ENCODE results near the gene THSD7A. TPM values are rescaled to one million over a fixed set of nuclear protein-coding genes. Genes with fewer than 3 reads are reported as not detected.

THSD7A gene
- total and polyA plus RNA-seq, 10 of the 15 experiments (the other 5 are each of a cell fraction or from before 2014, with no cell fraction given) = 0.03 to 0.09 (median 0.03) TPM; not detected in 7

GRCh38 chr7:11613292-11613930 lies 218.6 kb downstream of the THSD7A start (continued):
- TF ChIP-seq, protein P1, sequence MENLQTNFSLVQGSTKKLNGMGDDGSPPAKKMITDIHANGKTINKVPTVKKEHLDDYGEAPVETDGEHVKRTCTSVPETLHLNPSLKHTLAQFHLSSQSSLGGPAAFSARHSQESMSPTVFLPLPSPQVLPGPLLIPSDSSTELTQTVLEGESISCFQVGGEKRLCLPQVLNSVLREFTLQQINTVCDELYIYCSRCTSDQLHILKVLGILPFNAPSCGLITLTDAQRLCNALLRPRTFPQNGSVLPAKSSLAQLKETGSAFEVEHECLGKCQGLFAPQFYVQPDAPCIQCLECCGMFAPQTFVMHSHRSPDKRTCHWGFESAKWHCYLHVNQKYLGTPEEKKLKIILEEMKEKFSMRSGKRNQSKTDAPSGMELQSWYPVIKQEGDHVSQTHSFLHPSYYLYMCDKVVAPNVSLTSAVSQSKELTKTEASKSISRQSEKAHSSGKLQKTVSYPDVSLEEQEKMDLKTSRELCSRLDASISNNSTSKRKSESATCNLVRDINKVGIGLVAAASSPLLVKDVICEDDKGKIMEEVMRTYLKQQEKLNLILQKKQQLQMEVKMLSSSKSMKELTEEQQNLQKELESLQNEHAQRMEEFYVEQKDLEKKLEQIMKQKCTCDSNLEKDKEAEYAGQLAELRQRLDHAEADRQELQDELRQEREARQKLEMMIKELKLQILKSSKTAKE (IDR thresholded peaks at IDR 0.05; ENCODE audit: low read depth, poor library complexity, severe bottlenecking) = peak; percentile 38
- 0 out of 2 replicates have a peak, but pooled peaks have one; percentile 11 for TF ChIP-seq TCF7 (IDR thresholded peaks at IDR 0.05; ENCODE audit: borderline replicate concordance)
- peak; percentile 61; the same call in 1 of the 2 replicates for TF ChIP-seq BCL11A (IDR thresholded peaks at IDR 0.05; ENCODE audit: low read depth, low read length)
- TF ChIP-seq NFYA (IDR thresholded peaks at IDR 0.05; ENCODE audit: borderline replicate concordance, low read depth, low read length) = no peak
- no peak for TF ChIP-seq SP1 (IDR thresholded peaks at IDR 0.05; ENCODE audit: low read depth, low read length)
- TF ChIP-seq ZBTB4 (CRISPR knock-in tag; IDR thresholded peaks at IDR 0.05) = no peak
- peak; percentile 85 for TF ChIP-seq FOXM1 (IDR thresholded peaks at IDR 0.05; ENCODE audit: low read depth, low read length)
- no peak for TF ChIP-seq PRDM15 (CRISPR knock-in tag; IDR thresholded peaks at IDR 0.05)
- no peak for TF ChIP-seq TAF1 (IDR thresholded peaks at IDR 0.05; ENCODE audit: borderline replicate concordance, low read depth, low read length)
- TF ChIP-seq MYB (IDR thresholded peaks at IDR 0.05; ENCODE audit: borderline replicate concordance, low read depth, low read length) = no peak
- TF ChIP-seq POU2F2 (IDR thresholded peaks at IDR 0.05; ENCODE audit: borderline replicate concordance, low read depth, low read length) = no peak; the same call in 2 of the 3 replicates
- no peak for TF ChIP-seq PAX8 (IDR thresholded peaks at IDR 0.05)
- TF ChIP-seq, protein P2, sequence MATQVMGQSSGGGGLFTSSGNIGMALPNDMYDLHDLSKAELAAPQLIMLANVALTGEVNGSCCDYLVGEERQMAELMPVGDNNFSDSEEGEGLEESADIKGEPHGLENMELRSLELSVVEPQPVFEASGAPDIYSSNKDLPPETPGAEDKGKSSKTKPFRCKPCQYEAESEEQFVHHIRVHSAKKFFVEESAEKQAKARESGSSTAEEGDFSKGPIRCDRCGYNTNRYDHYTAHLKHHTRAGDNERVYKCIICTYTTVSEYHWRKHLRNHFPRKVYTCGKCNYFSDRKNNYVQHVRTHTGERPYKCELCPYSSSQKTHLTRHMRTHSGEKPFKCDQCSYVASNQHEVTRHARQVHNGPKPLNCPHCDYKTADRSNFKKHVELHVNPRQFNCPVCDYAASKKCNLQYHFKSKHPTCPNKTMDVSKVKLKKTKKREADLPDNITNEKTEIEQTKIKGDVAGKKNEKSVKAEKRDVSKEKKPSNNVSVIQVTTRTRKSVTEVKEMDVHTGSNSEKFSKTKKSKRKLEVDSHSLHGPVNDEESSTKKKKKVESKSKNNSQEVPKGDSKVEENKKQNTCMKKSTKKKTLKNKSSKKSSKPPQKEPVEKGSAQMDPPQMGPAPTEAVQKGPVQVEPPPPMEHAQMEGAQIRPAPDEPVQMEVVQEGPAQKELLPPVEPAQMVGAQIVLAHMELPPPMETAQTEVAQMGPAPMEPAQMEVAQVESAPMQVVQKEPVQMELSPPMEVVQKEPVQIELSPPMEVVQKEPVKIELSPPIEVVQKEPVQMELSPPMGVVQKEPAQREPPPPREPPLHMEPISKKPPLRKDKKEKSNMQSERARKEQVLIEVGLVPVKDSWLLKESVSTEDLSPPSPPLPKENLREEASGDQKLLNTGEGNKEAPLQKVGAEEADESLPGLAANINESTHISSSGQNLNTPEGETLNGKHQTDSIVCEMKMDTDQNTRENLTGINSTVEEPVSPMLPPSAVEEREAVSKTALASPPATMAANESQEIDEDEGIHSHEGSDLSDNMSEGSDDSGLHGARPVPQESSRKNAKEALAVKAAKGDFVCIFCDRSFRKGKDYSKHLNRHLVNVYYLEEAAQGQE (IDR thresholded peaks at IDR 0.05; ENCODE audit: low read depth, low read length) = no peak
- peak; percentile 38; the same call in 1 of the 2 replicates for TF ChIP-seq ZBED1 (IDR thresholded peaks at IDR 0.05; ENCODE audit: borderline replicate concordance)
- no peak for TF ChIP-seq IRF3 (IDR thresholded peaks at IDR 0.05)
